LNCaP clone FGC (cell line): ENCODE measurements around the gene TMEM125.

Experiments used
- DNase-seq: peaks from one replicate; pipeline ENCODE4 v3.0.0-alpha.2; 2011; ENCODE audit warnings: low read depth
- H3K4me3 ChIP-seq: 2 replicates; pipeline ENCODE4 v1.5.1; 2011; ENCODE audit warnings: mild to moderate bottlenecking, low read depth, low read length, control low read depth
- CTCF ChIP-seq: IDR thresholded peaks from 2 replicates; pipeline ENCODE4 v1.5.1; 2012; ENCODE audit warnings: mild to moderate bottlenecking; ENCODE audit not compliant: control insufficient read depth, insufficient read depth; ENCODE audit errors: extremely low read depth

Gene TMEM125

GRCh38 chr1:43246466-43247213 lies 23.1 kb upstream of the TMEM125 start:
- DNase-seq: no peak
- TF ChIP-seq CTCF: no peak
- H3K4me3 ChIP-seq: no peak overlapping the region

- TF ChIP-seq CTCF: no peak
- DNase-seq: no peak
- no peak overlapping the region for H3K4me3 ChIP-seq
These were observed 22.4 kb upstream of the TMEM125 start for GRCh38 chr1:43247256-43247921.

- no peak for TF ChIP-seq CTCF
- no peak overlapping the region for H3K4me3 ChIP-seq
- DNase-seq: no peak
These were observed 19.4 kb upstream of the TMEM125 start for GRCh38 chr1:43250351-43250761.

GRCh38 chr1:43251024-43251423 lies 18.8 kb upstream of the TMEM125 start:
- no peak for TF ChIP-seq CTCF
- DNase-seq: no peak
- no peak overlapping the region for H3K4me3 ChIP-seq

GRCh38 chr1:43252225-43252624 lies 17.6 kb upstream of the TMEM125 start:
- TF ChIP-seq CTCF: no peak
- no peak overlapping the region for H3K4me3 ChIP-seq
- no peak for DNase-seq

GRCh38 chr1:43253173-43253572 lies 16.6 kb upstream of the TMEM125 start:
- TF ChIP-seq CTCF: no peak
- H3K4me3 ChIP-seq: no peak overlapping the region
- no peak for DNase-seq
